ENCODE results near the gene APEH.
"Not testable (repeated sequence)": the region's sequence is repeated elsewhere in the genome, so short reads cannot be mapped to it uniquely, and the experiment has no call there.

DNA sequence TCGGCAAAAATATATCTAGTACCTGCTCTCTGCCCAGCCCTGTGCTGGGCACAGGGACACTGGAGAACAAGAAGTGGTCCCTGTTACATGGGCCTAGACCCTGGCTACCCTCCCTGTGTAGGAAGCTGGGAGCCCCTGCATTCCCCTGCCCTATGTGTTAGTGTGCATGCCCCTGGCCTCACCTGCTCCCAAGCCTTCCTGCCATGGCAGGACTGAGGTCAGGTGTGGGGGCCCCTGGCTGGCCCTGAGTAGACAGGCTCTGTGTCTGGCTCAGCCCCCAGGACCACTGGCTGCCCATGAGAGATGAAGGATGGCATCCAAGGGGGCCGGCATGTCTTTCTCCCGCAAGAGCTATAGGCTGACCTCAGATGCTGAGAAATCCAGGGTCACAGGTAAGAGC is 16.7 kb downstream of the APEH start:
- not testable (repeated sequence) for TF ChIP-seq POLR2A (IDR thresholded peaks at IDR 0.05; ENCODE audit: low read length); GATA1 (IDR thresholded peaks at IDR 0.05; ENCODE audit: low read depth, low read length)

Data from erythroblast (primary cell).